GM12878 (cell line): ENCODE results near the gene FAM13C. TPM values are rescaled to one million over a fixed set of nuclear protein-coding genes. Genes with fewer than 3 reads are reported as not detected.

Experiments used
- ATAC-seq: fragments of 200-7000 bp; cut with Tn5 transposase; 3 replicates; pipeline ENCODE4 v1.9.1; 2020; ENCODE audit warnings: mild to moderate bottlenecking, moderate library complexity
- BruUV-seq: library from RNA; stranded (reverse); fragments of 400-500 nt; replicated peaks from 2 replicates; lab custom pipeline; 2021; lab: Mats Ljungman, UMichigan
- CTCF ChIA-PET: fragments of 300-600 bp; sonication (Branson Sonifier 250); formaldehyde crosslinking; extraction: SDS; loops from one replicate; lab custom pipeline; 2021; ENCODE audit warnings: inconsistent platforms; lab: Yijun Ruan, JAX
- POLR2A ChIA-PET: fragments of 350-600 bp; formaldehyde crosslinking; extraction: SDS; loops from one replicate; lab custom pipeline; 2021; ENCODE audit warnings: inconsistent platforms; lab: Charles Lee
- RAD21 ChIA-PET: fragments of 300-600 bp; sonication (Branson Sonifier 250); formaldehyde crosslinking; loops from one replicate; lab custom pipeline; 2023; ENCODE audit warnings: antibody characterized with exemption; ENCODE audit not compliant: unreplicated experiment; lab: Charles Lee
- SMC1A ChIA-PET: fragments of 300-600 bp; sonication (Branson Sonifier 250); formaldehyde crosslinking; loops from one replicate; lab custom pipeline; 2023; ENCODE audit not compliant: unreplicated experiment, uncharacterized antibody; lab: Charles Lee
- DNase-seq: peaks from one replicate; pipeline ENCODE4 v3.0.0-alpha.2; 2011; ENCODE audit warnings: low read depth, low spot score
- FAIRE-seq: peaks from 3 replicates; lab custom pipeline; 2011; peaks lifted over from hg19 to GRCh38; lab: Jason Lieb, UNC
- H2AFZ ChIP-seq: 2 replicates; pipeline ENCODE4 v1.6.0; 2011; ENCODE audit warnings: low read depth, low read length, control low read depth; ENCODE audit not compliant: control insufficient read depth
- H3K27ac ChIP-seq: 2 replicates; pipeline ENCODE4 v1.5.1; 2011; ENCODE audit warnings: control low read depth; ENCODE audit not compliant: control insufficient read depth, insufficient read depth
- H3K27me3 ChIP-seq, 2 experiments: replicated peaks in 1 of 2; 2 replicates each; pipeline versions ENCODE4 v1.6.0 to v1.6.1; 2011; ENCODE audit warnings: low read length in 1 of 2; ENCODE audit not compliant: control insufficient read depth in 2 of 2, insufficient read depth in 2 of 2
- H3K36me3 ChIP-seq, 2 experiments: 2 replicates each; pipeline ENCODE4 v1.5.1; 2011; ENCODE audit warnings: low read length in 1 of 2; ENCODE audit not compliant: control insufficient read depth in 2 of 2, insufficient read depth in 2 of 2
- H3K4me1 ChIP-seq: 2 replicates; pipeline ENCODE4 v1.6.1; 2011; ENCODE audit warnings: mild to moderate bottlenecking, low read length, moderate library complexity, mixed read lengths; ENCODE audit not compliant: control insufficient read depth, insufficient read depth
- H3K4me2 ChIP-seq: 2 replicates; pipeline ENCODE4 v1.6.0; 2011; ENCODE audit warnings: control low read depth; ENCODE audit not compliant: control insufficient read depth, insufficient read depth
- H3K4me3 ChIP-seq: fragments of 200-600 bp; sonication (generic); 2 replicates; pipeline ENCODE4 v1.5.1; 2016
- H3K79me2 ChIP-seq: 2 replicates; pipeline ENCODE4 v1.6.0; 2011; ENCODE audit warnings: low read length; ENCODE audit not compliant: control insufficient read depth, insufficient read depth
- H3K9ac ChIP-seq: 2 replicates; pipeline ENCODE4 v1.8.0; 2011; ENCODE audit warnings: low read length, control low read depth, mixed read lengths; ENCODE audit not compliant: control insufficient read depth, insufficient read depth
- H3K9me3 ChIP-seq: replicated peaks from 3 replicates; pipeline ENCODE4 v1.5.1; 2011; ENCODE audit warnings: mild to moderate bottlenecking, low read length; ENCODE audit not compliant: control insufficient read depth, insufficient read depth
- H4K20me1 ChIP-seq: 2 replicates; pipeline ENCODE4 v1.6.0; 2011; ENCODE audit not compliant: control insufficient read depth, insufficient read depth
- ATF2 ChIP-seq: IDR thresholded peaks from 2 replicates; pipeline ENCODE4 v1.6.1; 2012; ENCODE audit warnings: low read length, inconsistent platforms
- ATF7 ChIP-seq: fragments of 450-650 bp; IDR thresholded peaks from 2 replicates; pipeline ENCODE4 v1.6.1; 2016; ENCODE audit warnings: low read depth, mild to moderate bottlenecking
- BACH1 ChIP-seq: fragments of 450-650 bp; IDR thresholded peaks from 2 replicates; pipeline ENCODE4 v1.6.1; 2017; ENCODE audit warnings: mild to moderate bottlenecking, borderline replicate concordance
- FOXK2 ChIP-seq: fragments of 450-650 bp; IDR thresholded peaks from 2 replicates; pipeline ENCODE4 v1.6.1; 2017; ENCODE audit warnings: mild to moderate bottlenecking, moderate library complexity
- HDAC6 ChIP-seq: fragments of 200-600 bp; sonication (generic); IDR thresholded peaks from one replicate; pipeline ENCODE4 v1.8.0; 2017; ENCODE audit warnings: antibody characterized with exemption; ENCODE audit not compliant: unreplicated experiment
- HSF1 ChIP-seq: fragments of 150-350 bp; IDR thresholded peaks from 2 replicates; pipeline ENCODE4 v1.6.1; 2014; ENCODE audit warnings: mild to moderate bottlenecking, low read depth, low read length
- NR2F1 ChIP-seq: fragments of 450-650 bp; conservative IDR thresholded peaks from 2 replicates; pipeline ENCODE4 v1.6.1; 2017; ENCODE audit warnings: mild to moderate bottlenecking
- RAD51 ChIP-seq: fragments of 450-650 bp; IDR thresholded peaks from 2 replicates; pipeline ENCODE4 v1.6.1; 2016; ENCODE audit warnings: moderate library complexity, mild to moderate bottlenecking, inconsistent platforms
- ZZZ3 ChIP-seq: IDR thresholded peaks from 2 replicates; pipeline ENCODE4 v1.6.1; 2011; ENCODE audit warnings: low read depth; ENCODE audit not compliant: control insufficient read depth, insufficient read length
- WGBS: methylation state at CpG from one replicate; pipeline ENCODE4 v1.1.6; 2016; ENCODE audit warnings: low lambda C conversion rate; ENCODE audit not compliant: insufficient replicate concordance, insufficient coverage; ENCODE audit errors: missing lambda C conversion rate; 5-methylcytosine and 5-hydroxymethylcytosine counted together
- in situ Hi-C: fragments of 300-500 bp; cut with MboI; formaldehyde crosslinking; loops from 9 replicates; pipeline ENCODE4 v1.14.3; 2018; ENCODE audit warnings: mixed read lengths
- intact Hi-C: fragments of 100-400 bp; cut with micrococcal nuclease; formaldehyde crosslinking; loops from one replicate; pipeline ENCODE4 v1.14.2; 2022; ENCODE audit not compliant: unreplicated experiment
- polyA plus RNA-seq, 11 experiments: library from polyadenylated mRNA; depleted of rRNA in 4 of 11; unstranded in 6 of 11; stranded (reverse) in 5 of 11; fragments of >200 nt; fragmentation: Nextera tagmentation in 4 of 11; fragmentation: Illumina TruSeq in 1 of 11; extraction: Ambion mirVana in 4 of 11; extraction: Trizol in 1 of 11; gene quantifications; 1 replicate in 1 of 11; 2 replicates in 10 of 11; pipeline versions ENCODE4 v1.2.1 to v1.2.3, GENCODE V29; 2011 to 2016; ENCODE audit warnings: inconsistent platforms in 2 of 11, missing spikeins in 2 of 11, low read depth in 1 of 11
- total RNA-seq, 4 experiments: library from RNA; depleted of rRNA in 3 of 4; stranded (reverse); fragments of >200 nt in 3 of 4; fragmentation: Illumina TruSeq in 1 of 4; extraction: Trizol in 1 of 4; gene quantifications; 2 replicates each; pipeline versions ENCODE4 v1.2.1 to v1.2.3, GENCODE V29; 2013 to 2021
- TF ChIP-seq, protein P1 (sequence below), 3 experiments: IDR thresholded peaks in 2 of 3; conservative IDR thresholded peaks in 1 of 3; 2 replicates each; pipeline ENCODE4 v1.5.1; 2011; ENCODE audit warnings: low read depth in 3 of 3, low read length in 3 of 3, mild to moderate bottlenecking in 3 of 3, control low read depth in 2 of 3, moderate library complexity in 2 of 3, inconsistent platforms in 1 of 3, mixed read lengths in 1 of 3; ENCODE audit not compliant: control insufficient read depth in 2 of 3, insufficient read depth in 1 of 3; ENCODE audit errors: extremely low read depth in 1 of 3
- TF ChIP-seq, protein P2 (sequence below): IDR thresholded peaks from 2 replicates; pipeline ENCODE4 v1.6.1; 2012; ENCODE audit warnings: low read depth, low read length, improper control_type of control experiment
- TF ChIP-seq, protein P3 (sequence below): fragments of 450-650 bp; conservative IDR thresholded peaks from 2 replicates; pipeline ENCODE4 v1.6.1; 2017; ENCODE audit warnings: mild to moderate bottlenecking, moderate library complexity

Gene FAM13C
- total and polyA plus RNA-seq, 10 of the 15 experiments (the other 5 are each of a cell fraction or from before 2014, with no cell fraction given): 0.04 to 0.31 (median 0.13) TPM; not detected in 5

GRCh38 chr10:59299933-59300332 is 62.4 kb downstream of the FAM13C start:
- Histone ChIP-seq H3K4me3 (no peak overlapping the region), H4K20me1 (no peaks in the 10 kb centered on the region), H3K9ac (no peak overlapping the region), H3K27me3 (no peaks in the 10 kb centered on the region), H3K4me1 (no peaks in the 10 kb centered on the region), H3K9me3 (no peaks in the 10 kb centered on the region), H3K36me3 (no peaks in the 10 kb centered on the region), H3K79me2 (no peaks in the 10 kb centered on the region), H3K27ac (no peak overlapping the region), H3K4me2 (no peak overlapping the region), H2AFZ (no peak overlapping the region)
- in situ Hi-C loops (no loop called here), intact Hi-C loops (no loop called here)
- ATAC-seq (no peak), FAIRE-seq (no peak), DNase-seq (no peak)
- ChIA-PET CTCF (interaction anchor here (4.8 kb wide), 1 partner anchor 9 kb away, joined by 17 read pairs; no protein-coding TSS in a partner anchor), POLR2A (no interaction called here), RAD21 (no interaction called here), SMC1A (interaction anchor here (0.8 to 2.3 kb wide), 3 partner anchors 10 to 79 kb away, joined by 3 to 11 read pairs (median 3); no protein-coding TSS in a partner anchor)
- BruUV-seq: no TSS peak
- 46% methylated on average over 5 of the region's 5 CpGs for WGBS
- TF ChIP-seq ATF7: no peak
- TF ChIP-seq BACH1: no peak
- no peak for TF ChIP-seq HDAC6
- TF ChIP-seq FOXK2: no peak
- TF ChIP-seq, protein P1, sequence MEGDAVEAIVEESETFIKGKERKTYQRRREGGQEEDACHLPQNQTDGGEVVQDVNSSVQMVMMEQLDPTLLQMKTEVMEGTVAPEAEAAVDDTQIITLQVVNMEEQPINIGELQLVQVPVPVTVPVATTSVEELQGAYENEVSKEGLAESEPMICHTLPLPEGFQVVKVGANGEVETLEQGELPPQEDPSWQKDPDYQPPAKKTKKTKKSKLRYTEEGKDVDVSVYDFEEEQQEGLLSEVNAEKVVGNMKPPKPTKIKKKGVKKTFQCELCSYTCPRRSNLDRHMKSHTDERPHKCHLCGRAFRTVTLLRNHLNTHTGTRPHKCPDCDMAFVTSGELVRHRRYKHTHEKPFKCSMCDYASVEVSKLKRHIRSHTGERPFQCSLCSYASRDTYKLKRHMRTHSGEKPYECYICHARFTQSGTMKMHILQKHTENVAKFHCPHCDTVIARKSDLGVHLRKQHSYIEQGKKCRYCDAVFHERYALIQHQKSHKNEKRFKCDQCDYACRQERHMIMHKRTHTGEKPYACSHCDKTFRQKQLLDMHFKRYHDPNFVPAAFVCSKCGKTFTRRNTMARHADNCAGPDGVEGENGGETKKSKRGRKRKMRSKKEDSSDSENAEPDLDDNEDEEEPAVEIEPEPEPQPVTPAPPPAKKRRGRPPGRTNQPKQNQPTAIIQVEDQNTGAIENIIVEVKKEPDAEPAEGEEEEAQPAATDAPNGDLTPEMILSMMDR (IDR thresholded peaks at IDR 0.05 in 2 of 3, conservative IDR thresholded peaks at IDR 0.05 in 1 of 3; ENCODE audit: control insufficient read depth in 2 of 3, extremely low read depth in 1 of 3, insufficient read depth in 1 of 3, low read depth in 3 of 3, low read length in 3 of 3): no peak
- TF ChIP-seq, protein P2, sequence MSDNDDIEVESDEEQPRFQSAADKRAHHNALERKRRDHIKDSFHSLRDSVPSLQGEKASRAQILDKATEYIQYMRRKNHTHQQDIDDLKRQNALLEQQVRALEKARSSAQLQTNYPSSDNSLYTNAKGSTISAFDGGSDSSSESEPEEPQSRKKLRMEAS: no peak
- TF ChIP-seq HSF1: no peak
- no peak for TF ChIP-seq NR2F1
- TF ChIP-seq RAD51: no peak
- TF ChIP-seq, protein P3, sequence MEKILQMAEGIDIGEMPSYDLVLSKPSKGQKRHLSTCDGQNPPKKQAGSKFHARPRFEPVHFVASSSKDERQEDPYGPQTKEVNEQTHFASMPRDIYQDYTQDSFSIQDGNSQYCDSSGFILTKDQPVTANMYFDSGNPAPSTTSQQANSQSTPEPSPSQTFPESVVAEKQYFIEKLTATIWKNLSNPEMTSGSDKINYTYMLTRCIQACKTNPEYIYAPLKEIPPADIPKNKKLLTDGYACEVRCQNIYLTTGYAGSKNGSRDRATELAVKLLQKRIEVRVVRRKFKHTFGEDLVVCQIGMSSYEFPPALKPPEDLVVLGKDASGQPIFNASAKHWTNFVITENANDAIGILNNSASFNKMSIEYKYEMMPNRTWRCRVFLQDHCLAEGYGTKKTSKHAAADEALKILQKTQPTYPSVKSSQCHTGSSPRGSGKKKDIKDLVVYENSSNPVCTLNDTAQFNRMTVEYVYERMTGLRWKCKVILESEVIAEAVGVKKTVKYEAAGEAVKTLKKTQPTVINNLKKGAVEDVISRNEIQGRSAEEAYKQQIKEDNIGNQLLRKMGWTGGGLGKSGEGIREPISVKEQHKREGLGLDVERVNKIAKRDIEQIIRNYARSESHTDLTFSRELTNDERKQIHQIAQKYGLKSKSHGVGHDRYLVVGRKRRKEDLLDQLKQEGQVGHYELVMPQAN: no peak
- no peak for TF ChIP-seq ZZZ3
- TF ChIP-seq ATF2: no peak
